CD1c-positive myeloid dendritic cell (primary cell): ENCODE data around the gene CYP11A1.
A peak's percentile ranks its signal among the peaks of the same experiment; 100 is the strongest.
"Not testable (repeated sequence)": the region's sequence is repeated elsewhere in the genome, so short reads cannot be mapped to it uniquely, and the experiment has no call there.

Experiments used
- DNase-seq: peaks from one replicate; pipeline ENCODE4 v3.0.0-alpha.2; 2016; ENCODE audit errors: extremely low spot score

Gene CYP11A1

DNA sequence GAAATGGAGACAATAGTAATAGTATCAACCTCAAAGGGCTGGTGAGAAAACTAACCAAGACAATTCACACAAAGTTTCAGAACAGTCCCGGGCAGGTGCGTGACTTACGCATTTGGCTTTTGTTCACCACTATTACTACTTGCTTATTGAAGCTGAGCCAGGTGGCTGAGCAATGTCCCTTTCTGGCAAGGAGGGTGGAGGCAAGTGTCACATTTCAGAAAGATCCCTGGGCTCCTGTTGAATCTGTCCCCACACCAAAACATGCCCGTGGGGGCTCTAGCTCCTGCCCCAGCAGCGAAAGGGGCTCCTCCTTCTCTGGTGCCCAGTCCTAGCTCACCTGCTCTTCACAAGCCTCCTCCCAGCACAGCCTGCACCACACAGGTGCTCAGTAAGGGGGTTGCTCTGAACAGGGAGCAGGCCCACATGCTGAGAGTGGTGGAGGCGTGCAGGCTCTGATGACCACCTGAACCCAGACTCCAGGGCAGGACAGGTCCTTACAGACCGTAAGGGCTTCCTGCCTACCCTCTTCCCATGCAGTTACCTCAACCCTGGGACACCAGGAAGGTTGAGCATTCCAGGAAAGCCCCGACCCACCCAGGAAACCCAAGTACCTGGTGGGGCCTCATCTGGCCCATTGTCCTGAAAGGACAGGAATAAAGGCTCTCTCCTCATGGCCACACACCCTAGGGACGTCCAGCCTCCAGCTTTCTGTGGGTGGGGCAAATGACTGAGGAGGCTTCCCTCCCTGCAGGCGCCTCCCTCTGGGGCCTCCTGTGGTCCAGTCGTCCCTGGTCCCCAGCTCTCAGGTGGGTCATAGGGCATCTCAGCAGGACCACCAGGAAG is 33.7 kb upstream of the CYP11A1 start:
- DNase-seq, result no peak

DNA sequence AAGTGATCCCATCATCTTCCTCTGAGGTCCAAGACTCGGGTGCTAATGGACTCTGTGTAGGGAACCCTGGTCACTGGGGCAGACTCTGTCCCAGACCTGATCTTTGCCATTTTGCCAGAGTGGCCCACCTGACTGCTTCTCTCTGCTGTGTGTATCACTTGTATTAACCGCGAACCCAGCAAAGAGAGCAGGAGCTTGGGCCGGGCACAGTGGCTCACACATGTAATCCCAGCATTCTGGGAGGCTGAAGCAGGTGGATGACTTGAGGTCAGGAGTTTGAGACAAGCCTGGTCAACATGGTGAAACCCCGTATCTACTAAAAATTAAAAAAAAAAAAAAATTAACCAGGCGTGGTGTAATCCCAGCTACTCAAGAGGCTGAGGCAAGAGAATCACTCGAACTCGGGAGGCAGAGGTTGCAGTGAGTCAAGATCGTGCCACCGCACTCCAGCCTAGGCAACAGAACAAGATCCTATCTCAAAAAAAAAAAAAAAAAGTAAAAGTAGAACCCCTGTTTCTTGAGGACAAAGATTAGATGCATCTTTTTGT is 32.9 kb upstream of the CYP11A1 start:
- no peak for DNase-seq

DNA sequence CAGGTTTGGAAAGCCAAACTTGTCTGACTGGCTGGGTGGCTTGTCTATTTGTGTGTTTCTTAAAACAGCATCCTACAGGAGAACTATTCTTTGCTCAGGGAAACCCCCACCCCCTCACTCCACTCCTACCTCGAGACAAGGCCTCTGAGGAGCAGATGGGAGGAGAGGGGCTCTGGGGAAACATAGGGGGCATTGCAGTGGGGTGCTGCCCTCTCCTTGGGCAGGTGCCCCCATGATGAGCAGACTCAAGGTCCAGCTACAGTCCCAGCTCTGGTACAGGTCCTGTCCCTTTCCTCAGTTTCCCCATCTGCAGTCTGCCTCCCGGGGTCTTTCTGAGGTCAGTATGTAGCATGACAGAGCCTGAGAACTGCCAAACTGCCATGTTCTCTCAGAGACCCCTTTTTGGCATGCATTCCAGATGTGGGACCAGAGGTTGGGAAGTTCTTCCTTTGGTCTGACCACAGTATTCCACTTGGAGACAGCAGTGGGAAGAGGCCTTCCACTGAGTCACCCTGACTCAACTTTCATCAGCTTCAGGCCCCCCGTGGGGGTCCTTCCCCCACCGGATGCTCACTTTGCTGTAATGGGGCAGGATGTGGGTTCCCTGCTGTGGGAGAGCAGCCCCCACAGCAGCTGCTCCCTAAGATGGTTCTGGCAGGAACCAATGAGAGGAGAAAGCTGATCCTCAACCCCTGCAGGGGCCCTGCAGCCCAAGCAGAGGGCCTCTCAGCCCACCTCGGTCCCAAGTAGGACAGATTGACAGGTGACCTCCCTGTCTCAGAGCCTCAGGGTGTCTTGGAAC is 32.3 kb upstream of the CYP11A1 start:
- no peak for DNase-seq

DNA sequence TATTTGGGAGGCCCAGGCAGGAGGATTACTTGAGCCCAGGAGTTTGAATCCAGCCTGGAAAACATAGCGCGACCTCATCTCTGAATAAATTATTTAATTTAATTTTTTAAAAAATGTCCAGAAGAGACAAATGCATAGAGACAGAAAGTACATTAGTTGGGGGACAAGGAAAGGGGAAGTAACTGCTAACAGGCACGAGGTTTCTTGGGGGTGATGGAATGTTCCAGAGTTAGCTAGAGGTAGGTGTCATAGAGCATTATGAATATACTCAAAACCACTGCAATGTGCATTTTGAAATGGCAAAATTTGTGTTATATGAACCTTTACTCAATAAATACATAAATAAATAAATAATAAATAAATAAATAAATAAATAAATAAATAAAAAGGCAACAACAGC is 31.7 kb upstream of the CYP11A1 start:
- peak; percentile 35 for DNase-seq

DNA sequence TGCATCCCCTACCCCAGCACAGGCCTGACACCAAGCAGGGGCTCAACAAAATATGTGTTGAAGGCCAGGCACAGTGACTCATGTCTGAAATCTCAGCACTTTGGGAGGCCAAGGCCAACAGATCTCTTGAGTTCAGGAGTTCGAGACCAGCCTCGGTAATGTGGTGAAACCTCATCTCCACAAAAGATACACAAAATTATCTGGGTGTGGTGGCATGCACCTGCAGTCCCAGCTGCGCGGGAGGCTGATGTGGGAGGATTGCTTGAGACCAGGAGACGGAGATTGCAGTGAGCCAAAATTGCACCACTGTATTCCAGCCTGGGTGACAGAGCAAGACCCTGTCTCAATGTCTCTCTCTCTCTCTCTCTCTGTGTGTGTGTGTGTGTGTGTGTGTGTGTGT is 30.7 kb upstream of the CYP11A1 start:
- no peak for DNase-seq

DNA sequence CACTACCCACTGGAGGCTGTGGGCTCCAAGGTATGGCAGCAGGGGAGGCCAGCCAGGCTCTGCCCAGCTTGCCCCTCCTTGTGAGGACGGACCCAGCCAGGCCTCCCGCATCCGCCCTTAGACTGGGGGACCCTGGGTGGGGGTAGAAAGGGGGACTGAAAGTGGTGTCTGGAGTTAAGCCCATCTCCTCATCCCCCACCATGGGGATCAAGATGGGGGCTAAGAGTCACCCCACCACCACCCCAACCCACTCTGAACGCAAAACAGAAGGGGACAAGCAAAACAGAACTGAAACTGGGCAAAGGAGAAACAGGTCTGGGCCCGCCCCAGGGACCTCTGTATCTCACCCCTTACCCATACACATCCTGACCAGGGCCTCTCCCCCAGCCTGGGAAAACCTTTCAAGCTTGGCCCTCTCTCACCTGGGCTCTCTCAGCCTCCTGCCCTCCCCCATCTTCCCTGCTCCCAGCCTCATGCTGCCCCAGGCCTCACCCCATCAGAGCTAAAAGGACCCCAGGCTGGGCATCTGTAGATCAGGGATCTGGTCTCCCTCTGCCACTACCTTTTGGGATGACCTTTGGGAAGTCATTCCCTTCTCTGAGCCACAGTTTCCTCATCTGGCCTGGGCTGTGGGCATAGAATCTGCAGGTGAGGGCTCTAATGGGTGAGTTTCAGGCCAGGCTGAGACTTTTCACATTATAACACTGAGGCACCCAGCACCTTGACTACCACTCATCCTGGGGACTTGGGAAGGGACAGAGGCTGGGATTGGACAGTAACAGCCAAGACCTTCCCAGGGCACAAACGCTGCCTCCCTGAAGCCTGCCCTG is 30.0 kb upstream of the CYP11A1 start:
- peak; percentile 62 for DNase-seq

DNA sequence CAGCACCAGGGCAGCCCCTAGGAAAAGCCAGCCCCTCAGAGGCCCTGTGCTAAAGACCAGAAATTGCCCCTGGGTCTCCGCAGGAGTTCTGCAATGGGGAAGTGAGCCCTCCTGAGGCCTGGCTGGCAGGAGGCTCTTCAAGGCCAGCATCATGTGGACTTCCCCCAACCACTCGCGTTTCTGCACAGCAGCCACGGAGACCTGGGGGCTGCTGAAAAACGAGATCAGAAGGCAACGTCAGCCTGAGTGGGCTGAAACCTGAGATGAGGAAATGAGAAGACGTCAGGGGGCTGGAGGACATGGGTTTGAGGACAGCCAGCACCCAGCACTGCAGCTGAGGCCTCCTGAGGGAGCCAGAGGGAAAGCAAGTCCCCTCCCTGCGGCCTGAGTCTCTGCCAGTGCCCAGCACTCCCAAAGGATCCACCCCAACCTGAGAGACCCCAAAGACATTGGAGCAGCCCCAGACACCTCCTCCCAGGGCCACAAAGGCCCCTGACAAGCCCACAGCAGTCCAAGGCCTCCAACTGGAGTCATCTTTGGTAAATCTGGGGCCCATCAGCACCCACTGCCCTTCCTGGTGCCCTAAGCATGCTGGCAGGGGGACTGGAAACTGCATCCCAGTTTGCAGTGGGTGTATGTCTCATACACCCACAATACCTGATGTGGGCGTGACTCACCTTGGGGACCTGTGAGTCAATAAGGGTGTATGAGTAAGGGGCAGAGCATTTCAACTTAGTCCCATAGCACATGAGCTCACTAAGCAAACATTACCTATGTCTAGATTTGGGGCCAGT is 29.2 kb upstream of the CYP11A1 start:
- peak; percentile 93 for DNase-seq

DNA sequence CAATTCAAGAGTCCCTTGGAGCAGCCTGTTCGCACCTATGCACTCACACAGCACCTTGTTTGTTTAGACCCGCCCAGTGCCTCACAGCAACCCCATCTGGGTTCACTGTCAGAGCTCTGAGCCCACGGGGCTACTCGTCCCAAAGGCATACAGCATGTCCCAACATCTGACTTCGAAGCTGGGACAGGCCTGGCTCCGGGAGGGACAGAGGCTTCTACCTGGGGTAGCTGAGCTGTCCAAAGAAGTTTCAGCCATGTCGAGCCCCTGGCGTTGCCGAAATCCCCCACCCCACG is 28.6 kb upstream of the CYP11A1 start:
- DNase-seq, result no peak

DNA sequence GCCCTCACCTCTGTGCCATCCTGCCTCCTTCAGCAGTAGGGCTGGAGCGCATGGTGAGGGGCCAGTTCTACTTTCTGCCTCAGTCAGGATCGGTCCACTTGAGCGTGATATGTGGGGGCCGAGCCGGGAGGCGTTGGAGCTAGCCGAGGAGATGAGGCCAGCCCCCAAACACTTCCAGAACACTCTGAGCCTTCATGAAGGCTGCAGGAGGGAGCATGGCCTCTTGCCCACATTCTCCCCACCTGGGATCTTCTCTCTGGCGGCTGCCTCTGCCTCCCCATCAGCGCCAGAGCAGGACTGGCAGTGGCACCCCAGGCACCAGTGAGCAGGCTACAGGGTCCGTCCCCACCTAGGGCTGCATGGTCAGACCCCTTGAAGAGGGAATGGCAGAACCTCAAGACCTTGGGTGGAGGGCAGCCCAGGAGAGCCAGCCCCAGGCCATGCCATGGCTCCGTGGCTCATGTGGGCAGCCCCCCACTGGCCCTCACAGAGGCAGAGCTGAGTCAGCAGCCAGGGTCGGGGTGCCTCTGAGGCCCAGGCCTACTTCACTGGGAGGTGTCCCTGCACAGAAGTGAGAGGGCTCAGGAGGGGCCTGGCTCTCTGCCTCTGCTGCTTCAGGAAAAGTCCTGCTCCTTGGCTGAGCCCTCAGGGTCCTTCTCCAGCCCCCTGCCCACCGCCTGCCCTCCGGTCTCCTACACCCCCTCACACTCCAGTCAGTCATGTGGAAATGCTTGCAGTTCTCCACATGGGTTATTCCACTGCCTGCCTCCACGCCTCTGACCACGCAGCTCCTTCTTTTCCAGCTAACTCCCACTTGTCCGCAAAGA is 28.1 kb upstream of the CYP11A1 start:
- DNase-seq, result peak; percentile 19

DNA sequence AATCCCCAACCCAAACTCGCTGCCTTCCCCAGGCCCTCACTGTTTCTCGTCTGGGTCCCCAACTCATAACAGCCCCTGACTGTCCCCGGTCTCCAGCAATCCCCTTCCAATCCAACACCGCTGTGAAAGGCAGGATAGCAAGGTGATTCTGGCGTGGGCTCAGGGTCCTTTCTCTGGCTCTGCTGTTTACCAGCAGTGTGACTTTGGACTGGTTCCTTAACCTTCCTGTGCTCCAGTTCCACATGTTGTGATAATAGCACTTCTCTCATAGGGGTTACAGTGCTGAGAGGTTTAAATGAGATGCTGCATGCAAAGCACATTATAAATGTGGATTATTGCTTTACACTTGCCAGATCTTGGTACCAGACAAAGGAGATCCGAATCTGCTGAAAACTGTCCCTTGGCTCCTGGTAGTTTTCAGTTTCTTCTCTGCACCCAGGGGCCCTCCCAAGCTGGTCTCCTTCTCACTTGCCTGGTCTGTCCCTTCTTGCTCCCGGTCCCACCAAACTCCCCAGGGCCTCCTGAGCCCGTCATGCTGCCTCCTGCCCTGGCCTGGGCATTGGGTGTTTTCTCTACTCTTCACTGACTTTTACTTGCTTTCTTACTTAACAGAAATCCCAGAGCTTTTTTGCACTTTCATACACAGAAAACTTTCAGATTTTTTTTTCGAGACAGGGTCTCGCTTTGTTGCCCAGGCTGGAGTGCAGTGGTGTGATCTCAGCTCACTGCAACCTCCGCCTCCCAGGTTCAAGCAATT is 26.8 kb upstream of the CYP11A1 start:
- no peak for DNase-seq

DNA sequence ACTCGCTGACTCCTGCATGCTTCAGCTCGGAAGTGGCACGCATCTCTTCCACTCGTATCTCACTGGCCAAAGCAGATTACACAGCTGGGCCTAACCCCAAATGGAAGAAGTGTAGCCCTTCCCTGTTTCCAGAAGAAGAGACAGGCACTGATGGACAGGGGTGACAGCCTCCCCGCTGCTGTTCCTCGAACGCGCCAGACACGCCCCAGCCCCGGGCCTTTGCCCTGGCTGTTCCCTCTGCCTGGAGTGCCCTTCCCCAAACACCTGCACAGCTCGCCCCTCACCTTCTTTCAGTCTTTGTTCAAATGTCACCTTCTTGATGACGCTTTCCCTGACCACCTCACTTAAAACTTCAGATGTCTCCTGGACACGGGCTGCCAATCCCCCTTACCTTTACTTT is 26.0 kb upstream of the CYP11A1 start:
- DNase-seq, result no peak

DNA sequence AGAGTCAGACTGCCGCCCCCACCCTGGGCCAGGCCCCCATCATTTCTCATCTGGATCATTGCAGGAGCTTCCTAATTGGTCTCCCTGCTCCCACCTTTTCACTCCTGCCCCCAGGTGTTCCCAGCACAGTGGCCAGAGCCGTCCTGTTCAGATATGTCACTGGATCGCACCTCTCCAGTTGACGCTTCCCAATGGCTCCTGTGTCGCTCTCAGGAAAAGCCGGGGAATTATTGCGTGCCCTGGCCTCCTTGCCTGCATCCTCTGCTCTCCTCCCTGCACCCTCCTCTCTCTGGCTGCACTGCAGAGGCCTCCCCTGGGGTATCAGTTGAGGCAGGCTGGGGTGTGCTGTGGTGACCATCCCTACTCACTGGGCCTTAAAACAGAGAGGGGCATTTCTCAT is 25.5 kb upstream of the CYP11A1 start:
- DNase-seq, result no peak

DNA sequence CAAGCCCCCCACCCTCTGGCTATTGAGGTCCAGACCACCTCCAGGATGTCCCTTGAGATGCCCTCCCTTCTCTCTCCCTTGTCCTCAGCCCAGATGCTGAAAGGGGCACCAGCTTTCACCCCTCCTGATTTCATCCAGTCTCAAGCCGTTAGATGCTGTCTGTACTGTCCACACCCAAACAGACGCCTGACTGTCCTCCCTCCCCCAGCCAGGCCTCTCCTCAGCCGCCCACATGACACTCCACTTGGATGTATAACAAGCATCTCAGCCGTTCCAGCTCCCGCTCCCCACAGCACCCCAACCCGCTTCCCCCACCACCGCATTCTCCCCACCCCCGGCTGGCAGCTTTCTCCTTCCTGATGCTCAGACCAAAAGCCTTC is 25.0 kb upstream of the CYP11A1 start:
- no peak for DNase-seq

DNA sequence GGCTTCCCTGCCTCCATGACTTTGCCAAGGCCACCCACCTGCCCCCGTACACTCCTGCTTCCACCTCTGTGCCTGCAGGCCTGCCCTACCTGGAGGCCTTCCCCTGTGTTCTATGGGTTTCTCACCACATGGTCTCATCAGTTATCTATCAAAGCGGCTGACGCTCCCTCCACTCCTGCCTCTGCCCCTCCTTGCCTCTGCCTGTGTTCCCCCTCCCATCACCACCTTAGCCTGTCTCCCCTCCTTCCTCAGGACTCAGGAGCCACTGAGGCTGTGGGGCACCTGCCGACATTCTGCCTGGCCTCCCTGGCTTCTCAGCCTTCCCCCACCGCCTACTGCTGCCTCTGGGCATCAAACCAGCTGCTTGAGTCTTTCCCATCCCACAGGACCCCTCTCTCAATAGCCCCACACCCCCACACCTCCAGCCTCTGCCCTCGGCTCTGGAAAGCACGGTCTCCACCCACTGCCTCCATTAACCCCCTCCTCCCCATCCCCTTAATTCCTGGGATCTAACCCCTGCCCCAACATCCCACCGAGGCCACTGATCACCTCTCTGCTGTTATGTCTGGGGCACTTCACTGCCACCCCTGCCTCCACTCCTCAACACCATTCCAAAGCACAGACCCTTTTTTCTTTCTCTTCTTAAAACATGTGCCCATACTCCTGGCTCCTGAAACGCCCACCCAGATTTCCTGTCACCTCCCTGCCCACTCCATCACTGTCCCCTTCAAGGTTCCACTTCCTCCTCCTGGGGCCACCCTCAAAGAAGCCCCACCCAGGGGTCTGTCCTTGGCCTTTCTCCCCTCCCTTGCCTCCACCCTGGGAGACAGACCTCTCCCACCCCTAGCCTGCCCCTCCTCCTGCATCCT is 24.4 kb upstream of the CYP11A1 start:
- peak; percentile 44 for DNase-seq

DNA sequence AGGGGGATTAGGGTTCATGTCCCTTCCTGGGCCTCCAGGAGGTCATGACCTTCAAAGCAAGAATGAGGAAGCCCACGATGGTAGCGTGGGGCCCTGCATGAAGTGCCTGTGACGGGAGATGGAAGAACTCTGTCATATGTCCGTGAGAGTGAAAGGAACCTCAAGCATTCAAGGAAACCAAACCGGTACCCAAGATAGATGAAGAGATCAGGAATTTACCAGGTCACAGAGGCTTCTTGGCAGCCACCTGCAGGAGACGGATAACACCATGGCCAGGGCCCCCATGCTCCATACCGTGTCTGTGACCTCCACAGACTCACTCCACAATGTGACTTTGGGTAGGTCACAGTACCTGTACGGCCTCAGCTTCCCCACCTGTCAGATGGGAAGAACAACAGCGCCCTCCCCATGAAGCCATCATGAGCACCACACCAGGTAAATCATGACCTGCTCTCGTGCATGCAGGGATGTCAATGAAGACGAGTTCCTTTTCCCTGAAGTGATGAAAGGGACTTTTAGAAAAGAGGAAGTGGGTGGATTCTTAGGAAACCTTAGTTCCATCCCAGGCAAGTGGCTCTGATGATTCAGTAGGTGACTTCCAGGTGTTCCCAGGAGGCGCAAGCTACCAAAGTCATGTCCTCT is 23.3 kb upstream of the CYP11A1 start:
- DNase-seq, result peak; percentile 71

DNA sequence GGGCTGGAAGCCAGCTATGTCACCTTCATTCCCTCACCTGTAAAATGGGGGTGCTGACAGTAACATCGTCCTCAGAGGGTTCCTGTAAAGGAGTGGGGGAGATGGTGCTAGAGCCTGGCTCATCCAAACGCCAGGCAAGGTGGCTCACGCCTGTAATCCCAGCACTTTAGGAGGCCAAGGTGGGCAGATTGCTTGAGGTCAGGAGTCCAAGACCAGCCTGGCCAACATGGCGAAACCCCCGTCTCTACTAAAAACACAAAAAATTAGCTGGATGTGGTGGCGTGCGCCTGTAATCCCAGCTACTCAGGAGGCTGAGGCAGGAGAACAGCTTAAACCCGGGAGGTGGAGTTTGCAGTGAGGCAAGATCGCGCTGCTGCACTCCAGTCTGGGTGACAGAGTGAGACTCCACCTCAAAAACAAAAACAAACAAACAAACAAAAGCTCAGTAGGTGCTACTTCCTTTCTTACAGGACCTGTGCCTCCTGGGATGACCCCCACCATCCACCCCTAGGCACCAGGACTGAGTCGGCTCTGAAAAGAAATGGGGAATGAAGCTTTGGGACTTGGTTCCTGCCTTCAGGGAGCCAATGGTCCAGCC is 22.7 kb upstream of the CYP11A1 start:
- not testable (repeated sequence) for DNase-seq

DNA sequence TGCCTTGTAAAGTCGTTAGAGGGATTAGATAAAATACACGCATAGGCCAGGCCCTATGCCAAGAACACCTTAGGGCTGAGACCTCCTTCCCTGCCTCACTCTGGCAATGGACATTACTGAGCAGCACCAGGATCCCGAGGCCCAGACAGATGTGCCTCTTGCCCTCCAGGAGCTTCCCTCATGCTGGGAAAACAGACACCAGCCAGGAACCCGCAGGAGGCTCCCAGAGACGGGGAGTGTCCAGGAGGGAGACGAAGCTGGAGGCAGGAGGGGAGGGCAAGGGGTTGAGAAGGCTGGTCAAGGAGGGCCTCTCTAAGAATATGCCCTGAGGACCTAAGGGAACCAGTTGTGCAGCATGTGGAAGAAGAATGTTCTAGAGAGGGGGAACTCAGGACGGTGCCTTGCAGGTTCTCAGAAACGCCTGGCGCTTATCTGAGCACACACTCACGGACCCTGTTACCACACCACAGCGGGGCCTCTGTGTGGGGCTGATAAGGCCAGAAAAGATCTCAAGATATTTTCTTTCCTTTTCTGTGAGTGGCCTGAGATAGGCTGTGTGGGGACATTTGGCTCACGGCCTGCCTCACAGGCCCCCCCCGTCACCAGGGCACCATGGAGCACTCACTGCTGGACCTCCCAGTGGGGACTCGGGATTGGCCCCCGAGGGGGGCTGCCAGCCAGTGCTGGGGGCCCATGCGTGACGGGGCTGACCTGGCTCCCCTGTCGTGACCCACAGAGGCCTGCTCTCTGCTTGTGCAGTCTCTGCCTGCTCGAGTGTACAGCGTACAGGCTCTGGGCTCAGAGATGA is 22.0 kb upstream of the CYP11A1 start:
- DNase-seq, result no peak
